Measurements from ENCODE around the gene POLG2.
"Not testable (repeated sequence)": the region's sequence is repeated elsewhere in the genome, so short reads cannot be mapped to it uniquely, and the experiment has no call there.

The POLG2 gene

GRCh38 chr17:64484380-64484779 lies 12.5 kb downstream of the POLG2 start:
- DNase-seq (ENCODE audit: low spot score) = no peak

DNA sequence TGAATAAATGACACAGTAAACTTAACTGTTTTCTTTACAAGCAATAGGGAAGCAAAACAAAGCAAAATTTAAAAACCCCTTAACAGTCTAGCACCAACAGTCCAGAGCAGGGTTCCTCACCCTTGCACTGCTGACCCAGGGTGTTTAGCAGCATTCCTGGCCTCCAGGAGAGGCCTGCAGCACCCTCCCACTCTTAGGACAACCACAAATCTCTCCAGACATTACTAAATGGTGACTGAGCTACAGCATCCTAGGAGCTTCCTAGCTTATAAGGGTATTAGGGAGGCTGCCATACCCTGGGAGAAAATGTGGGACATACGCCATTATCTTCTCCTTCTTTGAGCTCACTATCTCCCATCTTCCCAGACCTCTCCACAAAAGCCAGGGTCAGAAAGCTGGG lies 15.9 kb downstream of the POLG2 start:
- DNase-seq (ENCODE audit: low spot score) = no peak

GRCh38 chr17:64477849-64478248 lies 19.0 kb downstream of the POLG2 start:
- no peak for DNase-seq (ENCODE audit: low spot score)

GRCh38 chr17:64472564-64472963 lies 24.3 kb downstream of the POLG2 start:
- no peak for DNase-seq (ENCODE audit: low spot score)

- no peak for DNase-seq (ENCODE audit: low spot score)
Measured at GRCh38 chr17:64471440-64471839, 25.4 kb downstream of the POLG2 start.

DNA sequence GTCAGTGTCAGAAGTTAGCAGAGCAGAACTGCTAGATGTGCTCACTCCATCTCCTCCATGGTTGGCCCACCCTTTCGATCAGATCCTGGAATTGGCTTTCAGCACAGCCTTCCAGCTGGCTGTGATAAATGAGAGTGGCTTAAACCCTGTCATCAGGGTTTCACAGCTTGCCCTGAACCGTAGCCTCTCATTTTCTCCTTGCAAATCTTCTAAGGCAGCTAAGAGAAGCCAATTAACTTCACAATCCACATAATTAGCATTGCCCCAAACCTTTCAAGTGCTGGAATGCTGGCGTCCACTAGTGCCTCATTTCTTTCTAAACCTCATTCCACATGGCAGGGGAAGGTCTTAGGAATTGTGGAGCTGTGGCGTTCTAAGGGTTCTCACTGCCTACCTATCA lies 26.2 kb downstream of the POLG2 start:
- no peak for DNase-seq (ENCODE audit: low spot score)

DNA sequence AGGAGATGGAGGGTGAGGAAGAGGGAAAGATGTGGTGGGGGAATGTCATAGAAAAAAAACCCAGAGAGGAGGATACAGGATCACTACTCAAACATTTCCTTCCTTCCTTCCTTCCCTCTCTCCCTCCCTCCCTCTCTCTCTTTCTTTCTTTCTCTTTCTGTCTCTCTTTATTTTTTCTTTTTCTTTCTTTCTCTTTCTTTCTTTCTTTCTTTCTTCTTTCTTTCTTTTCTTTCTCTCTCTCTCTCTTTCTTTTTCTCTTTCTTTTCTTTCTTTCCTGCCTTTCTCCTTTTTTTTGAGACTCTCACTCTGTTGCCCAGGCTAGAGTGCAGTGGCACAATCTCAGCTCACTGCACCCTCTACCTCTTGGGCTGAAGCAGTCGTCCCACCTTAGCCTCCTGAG lies 30.0 kb downstream of the POLG2 start:
- DNase-seq (ENCODE audit: low spot score) = not testable (repeated sequence)

DNA sequence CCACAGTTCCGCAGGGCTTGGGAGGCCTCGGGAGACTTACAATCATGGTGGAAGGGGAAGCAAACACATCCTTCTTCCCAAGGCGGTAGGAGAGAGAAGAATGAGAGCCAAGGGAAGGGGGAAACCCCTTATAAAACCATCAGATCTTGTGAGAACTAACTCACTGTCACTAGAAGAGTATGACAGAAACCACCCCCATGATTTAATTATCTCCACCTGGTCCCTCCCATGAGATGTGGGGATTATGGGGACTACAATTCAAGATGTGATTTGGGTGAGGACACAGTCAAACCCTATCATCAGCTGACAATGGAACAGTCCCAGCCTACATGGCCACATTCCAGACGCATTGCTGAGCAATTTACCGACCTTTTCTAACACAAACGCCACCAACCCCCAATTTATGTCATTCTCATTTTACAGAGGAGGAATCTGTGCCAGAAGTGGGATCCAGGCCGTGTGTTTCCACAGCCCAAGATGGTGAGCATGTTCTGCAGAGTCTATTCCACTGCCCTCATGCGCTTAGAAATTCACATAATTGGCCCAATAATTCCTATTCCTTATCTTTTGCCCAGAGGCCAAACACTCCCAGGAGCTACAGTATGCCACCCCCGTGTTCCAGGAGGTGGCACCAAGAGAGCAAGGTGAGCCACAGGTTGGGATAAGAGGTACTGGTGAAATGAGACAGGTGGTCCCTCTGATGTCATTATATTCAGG lies 30.7 kb downstream of the POLG2 start:
- no peak for DNase-seq (ENCODE audit: low spot score)

DNA sequence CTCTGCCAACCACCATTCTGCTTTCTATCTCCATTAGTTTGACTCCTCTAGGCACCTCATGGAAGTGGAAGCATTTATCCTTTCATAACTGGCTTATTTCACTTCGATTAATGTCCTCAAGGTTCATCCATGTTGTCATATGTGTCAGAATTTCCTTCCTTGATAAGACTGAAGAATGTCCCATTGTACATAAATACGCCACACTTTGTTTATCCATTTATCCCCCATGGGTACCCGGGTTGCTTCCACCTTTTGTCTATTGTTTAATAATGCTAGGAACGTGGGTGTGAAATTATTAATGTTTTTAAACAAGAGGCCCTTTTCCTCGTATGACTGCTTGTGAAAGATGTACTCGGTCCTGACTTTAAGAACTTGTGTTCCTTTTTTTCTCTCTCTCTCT lies 35.1 kb downstream of the POLG2 start:
- DNase-seq (ENCODE audit: low spot score) = no peak

- DNase-seq (ENCODE audit: low spot score) = no peak
Measured at GRCh38 chr17:64460955-64461354, 35.9 kb downstream of the POLG2 start.

DNA sequence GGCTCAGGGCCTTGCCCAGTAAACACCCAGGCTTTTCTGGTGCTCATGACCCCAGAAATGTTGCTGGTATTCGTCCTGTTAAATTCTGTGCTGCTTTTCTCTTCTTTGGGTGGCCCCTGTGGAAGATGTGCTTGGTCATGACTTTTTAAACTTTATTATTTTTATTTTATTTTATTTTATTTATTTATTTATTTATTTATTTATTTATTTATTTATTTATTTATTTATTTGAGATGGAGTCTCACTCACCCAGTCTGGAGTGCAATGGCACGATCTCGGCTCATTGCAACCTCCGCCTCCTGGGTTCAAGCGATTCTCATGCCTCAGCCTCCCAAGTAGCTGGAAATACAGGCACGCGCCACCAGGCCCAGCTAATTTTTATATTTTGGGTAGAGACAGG lies 37.0 kb downstream of the POLG2 start:
- DNase-seq (ENCODE audit: low spot score) = not testable (repeated sequence)

DNA sequence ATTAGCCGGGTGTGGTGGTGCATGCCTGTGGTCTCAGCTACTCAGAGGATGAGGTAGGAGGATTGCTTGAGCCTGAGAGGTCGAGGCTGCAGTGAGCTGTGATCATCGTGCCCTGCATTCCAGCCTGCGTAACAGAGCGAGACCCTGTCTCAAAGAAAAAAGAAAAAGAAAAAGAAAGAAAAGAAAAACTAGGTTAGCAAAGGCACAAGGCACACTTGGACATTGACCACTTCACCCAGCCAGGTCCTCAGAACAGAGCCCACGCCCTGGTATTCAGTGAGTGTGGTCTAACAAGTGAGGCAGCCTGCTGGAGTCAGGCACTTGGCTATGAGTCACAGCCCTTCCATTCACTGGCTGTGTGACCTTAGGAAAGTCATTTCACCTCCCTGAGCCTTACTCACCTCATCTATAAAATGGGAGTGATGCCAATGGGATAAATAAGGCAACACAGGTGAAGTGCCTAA lies 37.5 kb downstream of the POLG2 start:
- DNase-seq (ENCODE audit: low spot score) = no peak

DNA sequence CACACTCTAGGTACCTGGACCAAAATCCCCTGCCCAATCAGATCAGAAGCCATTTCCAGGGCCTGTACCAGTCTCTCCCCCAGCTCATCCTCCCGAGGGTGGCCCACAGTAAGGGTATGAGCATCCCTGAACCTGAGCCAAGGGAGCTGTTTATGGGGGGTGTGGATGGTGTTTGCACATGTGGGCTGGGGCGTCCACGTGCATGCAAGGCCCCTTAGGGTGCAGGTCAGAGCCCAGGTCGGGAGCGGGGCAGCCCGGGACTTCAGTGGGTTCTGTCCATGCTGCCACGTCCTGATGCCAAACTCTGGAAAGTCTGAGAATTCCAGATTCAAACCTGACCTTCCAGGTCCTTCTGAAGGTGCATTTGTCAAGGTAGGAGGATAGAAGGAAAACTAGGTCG lies 38.1 kb downstream of the POLG2 start:
- no peak for DNase-seq (ENCODE audit: low spot score)

- no peak for DNase-seq (ENCODE audit: low spot score)
Measured at GRCh38 chr17:64457156-64457555, 39.7 kb downstream of the POLG2 start.

DNA sequence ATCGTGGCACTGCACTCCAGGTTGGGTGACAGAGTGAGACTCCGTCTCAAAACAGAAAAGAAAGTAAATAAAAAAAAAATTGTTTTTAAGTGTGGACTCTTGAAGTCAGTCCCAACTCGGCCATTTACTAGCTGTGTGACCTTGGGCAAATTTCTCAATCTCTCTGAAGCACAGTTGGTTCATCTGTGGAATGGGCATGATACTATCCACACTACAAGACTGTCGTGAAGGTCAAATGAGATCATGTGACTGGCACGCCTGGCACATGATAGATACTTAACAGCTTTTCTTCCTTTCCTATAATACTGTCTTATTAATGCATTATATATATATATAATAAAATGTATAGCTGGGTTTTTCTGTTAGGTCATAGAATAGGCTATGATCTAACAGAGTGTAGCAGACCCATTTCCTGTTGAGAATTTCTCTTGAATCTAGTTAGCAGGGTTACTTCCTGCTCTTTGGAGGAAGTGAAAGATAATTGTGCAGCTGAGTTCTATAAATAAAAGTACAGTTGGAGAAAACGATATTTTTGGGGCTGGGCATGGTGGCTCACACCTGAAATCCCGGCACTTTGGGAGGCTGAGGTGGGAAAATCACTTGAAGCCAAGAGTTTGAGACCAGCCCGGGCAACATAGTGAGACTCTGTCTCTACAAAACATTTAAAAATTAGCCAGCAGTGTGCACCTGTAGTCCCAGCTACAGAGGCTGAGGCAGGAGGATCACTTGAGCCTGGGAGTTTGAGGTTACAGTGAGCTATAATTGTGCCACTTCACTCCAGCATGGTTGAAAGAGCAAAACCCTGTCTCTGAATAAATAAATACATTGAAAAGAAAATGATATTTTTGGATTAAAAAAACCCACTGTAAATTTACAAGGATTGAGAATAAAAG lies 40.6 kb downstream of the POLG2 start:
- DNase-seq (ENCODE audit: low spot score) = no peak

DNA sequence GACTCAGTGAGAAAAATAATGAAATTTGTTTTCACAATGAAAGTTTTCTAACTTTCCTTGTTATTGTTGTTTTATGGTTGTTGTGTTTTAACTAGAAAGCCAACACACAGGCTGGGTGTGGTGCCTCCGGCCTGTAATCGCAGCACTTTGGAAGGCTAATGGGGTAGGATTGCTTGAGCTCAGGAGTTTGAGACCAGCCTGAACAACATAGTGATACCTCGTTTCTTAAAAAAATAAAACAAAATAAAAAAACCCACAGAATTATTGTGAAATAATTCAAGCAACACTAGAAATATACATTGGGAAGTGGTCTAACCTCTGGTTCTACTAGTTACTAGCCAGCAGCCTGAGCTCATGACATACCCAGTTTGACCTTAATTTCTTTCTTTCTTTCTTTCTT lies 47.3 kb downstream of the POLG2 start:
- no peak for DNase-seq (ENCODE audit: low spot score)

GRCh38 chr17:64448665-64449512 lies 48.0 kb downstream of the POLG2 start, which contains the start of gene MILR1:
Gene MILR1 (plus strand): TSS chr17:64449115. CDS start chr17:64449169, 54 bp downstream.
- no peak for DNase-seq (ENCODE audit: low spot score)

- DNase-seq (ENCODE audit: low spot score) = no peak
Measured at GRCh38 chr17:64447526-64447925, 49.3 kb downstream of the POLG2 start.

- no peak for DNase-seq (ENCODE audit: low spot score)
Measured at GRCh38 chr17:64443086-64443760, 53.6 kb downstream of the POLG2 start.

- no peak for DNase-seq (ENCODE audit: low spot score)
Measured at GRCh38 chr17:64442541-64442971, 54.3 kb downstream of the POLG2 start.

GRCh38 chr17:64441772-64442540 lies 54.9 kb downstream of the POLG2 start:
- no peak for DNase-seq (ENCODE audit: low spot score)

Data from iPS-NIHi11 (cell line).